HepG2 (cell line): Measurements from ENCODE around the gene AJUBA. TPM values are rescaled to one million over a fixed set of nuclear protein-coding genes. Genes with fewer than 3 reads are reported as not detected.

Experiments
- DDIT3 ChIP-seq: sonication (generic); formaldehyde crosslinking; IDR thresholded peaks from 2 replicates; pipeline ENCODE4 v1.4.0; 2020; ENCODE audit warnings: mild to moderate bottlenecking, missing genetic modification reagents
- FOXP1 ChIP-seq, 2 experiments: fragments of 450-650 bp in 1 of 2; IDR thresholded peaks; 2 replicates each; pipeline ENCODE4 v1.6.1; 2017 to 2018; ENCODE audit warnings: antibody characterized with exemption in 1 of 2
- GATAD2A ChIP-seq: IDR thresholded peaks from 2 replicates; pipeline ENCODE4 v1.6.1; 2016
- GTF3A ChIP-seq: sonication (generic); formaldehyde crosslinking; conservative IDR thresholded peaks from 2 replicates; pipeline ENCODE4 v1.4.0; 2020; ENCODE audit warnings: mild to moderate bottlenecking, missing genetic modification reagents
- MAFK ChIP-seq, 2 experiments: IDR thresholded peaks in 1 of 2; conservative IDR thresholded peaks in 1 of 2; 2 replicates each; pipeline ENCODE4 v1.6.1; 2011; ENCODE audit warnings: improper control_type of control experiment in 2 of 2, low read length in 2 of 2
- MLX ChIP-seq: IDR thresholded peaks from 2 replicates; pipeline ENCODE4 v1.6.1; 2016
- NFIC ChIP-seq: IDR thresholded peaks from 2 replicates; pipeline ENCODE4 v1.6.1; 2012; ENCODE audit warnings: mild to moderate bottlenecking, low read length, inconsistent platforms
- PITX1 ChIP-seq: sonication (generic); formaldehyde crosslinking; IDR thresholded peaks from 2 replicates; pipeline ENCODE4 v1.5.1; 2020; ENCODE audit warnings: mild to moderate bottlenecking, missing genetic modification reagents
- PRMT3 ChIP-seq: sonication (generic); formaldehyde crosslinking; IDR thresholded peaks from 2 replicates; pipeline ENCODE4 v1.8.1; 2022; ENCODE audit warnings: low read depth, mild to moderate bottlenecking, moderate library complexity, missing genetic modification reagents, borderline replicate concordance
- SAP130 ChIP-seq: IDR thresholded peaks from 2 replicates; pipeline ENCODE4 v1.6.1; 2016; ENCODE audit warnings: low read depth
- TARDBP ChIP-seq: sonication (generic); formaldehyde crosslinking; IDR thresholded peaks from 2 replicates; pipeline ENCODE4 v1.8.0; 2022; ENCODE audit warnings: mild to moderate bottlenecking, missing genetic modification reagents
- TOPORS ChIP-seq: sonication (generic); formaldehyde crosslinking; IDR thresholded peaks from 2 replicates; pipeline ENCODE4 v1.8.0; 2023; ENCODE audit warnings: mild to moderate bottlenecking, missing genetic modification reagents
- ZMYM3 ChIP-seq: sonication (generic); formaldehyde crosslinking; IDR thresholded peaks from 2 replicates; pipeline ENCODE4 v1.5.1; 2020; ENCODE audit warnings: mild to moderate bottlenecking, missing genetic modification reagents
- ZNF460 ChIP-seq: sonication (generic); formaldehyde crosslinking; IDR thresholded peaks from 2 replicates; pipeline ENCODE4 v1.5.1; 2020; ENCODE audit warnings: missing genetic modification reagents, mild to moderate bottlenecking, borderline replicate concordance
- ZNF616 ChIP-seq: sonication (generic); formaldehyde crosslinking; IDR thresholded peaks from 2 replicates; pipeline ENCODE4 v1.5.0; 2020; ENCODE audit warnings: low read depth, mild to moderate bottlenecking, missing genetic modification reagents
- ZNF781 ChIP-seq: sonication (generic); formaldehyde crosslinking; IDR thresholded peaks from 2 replicates; pipeline ENCODE4 v1.5.1; 2020; ENCODE audit warnings: borderline replicate concordance, mild to moderate bottlenecking, missing genetic modification reagents; ENCODE audit errors: not compliant biosample characterization
- ZZZ3 ChIP-seq: sonication (generic); formaldehyde crosslinking; IDR thresholded peaks from 2 replicates; pipeline ENCODE4 v1.4.0; 2020; ENCODE audit warnings: missing genetic modification reagents, mild to moderate bottlenecking, borderline replicate concordance
- polyA plus RNA-seq, 8 experiments: library from polyadenylated mRNA; depleted of rRNA in 3 of 8; stranded (reverse) in 7 of 8; unstranded in 1 of 8; fragments of >200 nt; fragmentation: Illumina TruSeq in 4 of 8; extraction: Trizol in 4 of 8; gene quantifications; 2 replicates each; pipeline versions ENCODE4 v1.2.1 to v1.2.3, GENCODE V29; 2011 to 2016; ENCODE audit warnings: low read depth in 4 of 8, missing spikeins in 1 of 8, mixed read lengths in 1 of 8; ENCODE audit not compliant: insufficient read depth in 1 of 8
- total RNA-seq, 5 experiments: library from RNA; depleted of rRNA; stranded (reverse); fragments of >200 nt; fragmentation: Illumina TruSeq; extraction: Trizol; gene quantifications; 2 replicates each; pipeline ENCODE4 v1.2.3, GENCODE V29; 2016; ENCODE audit warnings: low read depth in 1 of 5
- TF ChIP-seq, protein P1 (sequence below): sonication (generic); formaldehyde crosslinking; IDR thresholded peaks from 2 replicates; pipeline ENCODE4 v1.8.0; 2022; ENCODE audit warnings: mild to moderate bottlenecking, missing genetic modification reagents; ENCODE audit not compliant: insufficient replicate concordance
- TF ChIP-seq, protein P2 (sequence below): fragments of 450-650 bp; IDR thresholded peaks from 2 replicates; pipeline ENCODE4 v1.6.1; 2016
- TF ChIP-seq, protein P3 (sequence below), 2 experiments: IDR thresholded peaks; 2 replicates each; pipeline ENCODE4 v1.6.1; 2011 to 2012; ENCODE audit warnings: low read length in 2 of 2, borderline replicate concordance in 1 of 2, low read depth in 1 of 2, mild to moderate bottlenecking in 1 of 2, moderate library complexity in 1 of 2

AJUBA gene
- total and polyA plus RNA-seq, 2 of the 13 experiments (the other 11 are each of a cell fraction or from before 2014, with no cell fraction given), result 157 to 241 TPM

DNA sequence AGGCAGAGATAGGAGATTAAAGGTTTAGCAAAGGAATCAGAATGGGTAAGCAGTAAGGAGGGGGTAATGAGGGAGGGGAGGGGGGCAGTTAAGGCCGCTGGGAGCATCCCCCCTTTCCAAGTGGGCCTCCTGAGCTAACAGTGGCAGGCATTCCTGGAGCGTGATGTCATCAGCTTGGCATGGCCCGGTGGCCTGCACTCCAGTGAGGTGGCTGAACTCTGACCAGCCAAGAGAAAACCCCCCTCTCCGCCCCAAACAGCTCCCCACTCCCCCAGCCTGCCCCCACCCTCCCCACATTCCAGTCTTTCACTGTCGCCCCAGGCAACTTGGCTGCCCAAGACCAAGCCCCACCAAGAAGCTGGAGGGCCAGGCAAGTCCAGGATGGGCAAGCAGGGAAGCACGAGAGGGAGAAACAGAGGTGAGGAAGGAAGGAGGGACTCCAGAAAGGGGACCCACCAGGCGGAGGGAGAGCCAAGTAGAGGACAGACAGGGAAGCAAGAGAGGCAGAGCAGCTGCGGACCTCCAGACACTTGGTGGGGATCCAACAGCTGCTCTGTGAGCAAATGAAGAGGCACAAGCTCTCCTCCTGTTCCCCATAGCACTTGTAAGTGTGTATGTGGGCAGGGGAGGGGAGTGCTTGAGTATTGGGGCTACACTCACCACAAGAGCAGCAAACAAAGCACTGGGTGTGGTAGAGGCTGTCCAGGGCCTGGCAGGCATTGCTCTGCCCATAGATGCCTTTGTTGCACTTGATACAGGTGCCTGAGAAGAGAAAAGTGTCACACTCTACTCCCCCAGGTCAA lies 4.5 kb downstream of the AJUBA start (continued):
- TF ChIP-seq MLX (CRISPR knock-in tag) (peak; percentile 89), FOXP1 (IDR thresholded peaks at IDR 0.05) (peak; percentile 70; the same call in 1 of the 2 replicates), FOXP1 (CRISPR knock-in tag; IDR thresholded peaks at IDR 0.05) (peak; percentile 90), PRMT3 (CRISPR knock-in tag) (no peak), ZNF781 (CRISPR knock-in tag) (no peak), GTF3A (CRISPR knock-in tag) (0 out of 2 replicates have a peak, but pooled peaks have one; percentile 66), MAFK (conservative IDR thresholded peaks at IDR 0.05 in 1 of 2, IDR thresholded peaks at IDR 0.05 in 1 of 2; ENCODE audit: low read length in 2 of 2) (0 out of 4 replicates have a peak, but pooled peaks of 1 of the 2 experiments have one; percentile 15), TARDBP (CRISPR knock-in tag) (no peak), PITX1 (CRISPR knock-in tag) (peak; percentile 95), NFIC (no peak), ZNF616 (CRISPR knock-in tag) (peak; percentile 62; the same call in 1 of the 2 replicates), SAP130 (CRISPR knock-in tag) (peak; percentile 98), TOPORS (no peak), ZZZ3 (CRISPR knock-in tag) (peak; percentile 89), ZNF460 (no peak), GATAD2A (CRISPR knock-in tag) (peak; percentile 99), ZMYM3 (CRISPR knock-in tag) (peak; percentile 83), DDIT3 (no peak)
- TF ChIP-seq, protein P1, sequence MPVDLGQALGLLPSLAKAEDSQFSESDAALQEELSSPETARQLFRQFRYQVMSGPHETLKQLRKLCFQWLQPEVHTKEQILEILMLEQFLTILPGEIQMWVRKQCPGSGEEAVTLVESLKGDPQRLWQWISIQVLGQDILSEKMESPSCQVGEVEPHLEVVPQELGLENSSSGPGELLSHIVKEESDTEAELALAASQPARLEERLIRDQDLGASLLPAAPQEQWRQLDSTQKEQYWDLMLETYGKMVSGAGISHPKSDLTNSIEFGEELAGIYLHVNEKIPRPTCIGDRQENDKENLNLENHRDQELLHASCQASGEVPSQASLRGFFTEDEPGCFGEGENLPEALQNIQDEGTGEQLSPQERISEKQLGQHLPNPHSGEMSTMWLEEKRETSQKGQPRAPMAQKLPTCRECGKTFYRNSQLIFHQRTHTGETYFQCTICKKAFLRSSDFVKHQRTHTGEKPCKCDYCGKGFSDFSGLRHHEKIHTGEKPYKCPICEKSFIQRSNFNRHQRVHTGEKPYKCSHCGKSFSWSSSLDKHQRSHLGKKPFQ, result no peak
- TF ChIP-seq, protein P2, sequence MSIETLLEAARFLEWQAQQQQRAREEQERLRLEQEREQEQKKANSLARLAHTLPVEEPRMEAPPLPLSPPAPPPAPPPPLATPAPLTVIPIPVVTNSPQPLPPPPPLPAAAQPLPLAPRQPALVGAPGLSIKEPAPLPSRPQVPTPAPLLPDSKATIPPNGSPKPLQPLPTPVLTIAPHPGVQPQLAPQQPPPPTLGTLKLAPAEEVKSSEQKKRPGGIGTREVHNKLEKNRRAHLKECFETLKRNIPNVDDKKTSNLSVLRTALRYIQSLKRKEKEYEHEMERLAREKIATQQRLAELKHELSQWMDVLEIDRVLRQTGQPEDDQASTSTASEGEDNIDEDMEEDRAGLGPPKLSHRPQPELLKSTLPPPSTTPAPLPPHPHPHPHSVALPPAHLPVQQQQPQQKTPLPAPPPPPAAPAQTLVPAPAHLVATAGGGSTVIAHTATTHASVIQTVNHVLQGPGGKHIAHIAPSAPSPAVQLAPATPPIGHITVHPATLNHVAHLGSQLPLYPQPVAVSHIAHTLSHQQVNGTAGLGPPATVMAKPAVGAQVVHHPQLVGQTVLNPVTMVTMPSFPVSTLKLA, result peak; percentile 50
- TF ChIP-seq, protein P3, sequence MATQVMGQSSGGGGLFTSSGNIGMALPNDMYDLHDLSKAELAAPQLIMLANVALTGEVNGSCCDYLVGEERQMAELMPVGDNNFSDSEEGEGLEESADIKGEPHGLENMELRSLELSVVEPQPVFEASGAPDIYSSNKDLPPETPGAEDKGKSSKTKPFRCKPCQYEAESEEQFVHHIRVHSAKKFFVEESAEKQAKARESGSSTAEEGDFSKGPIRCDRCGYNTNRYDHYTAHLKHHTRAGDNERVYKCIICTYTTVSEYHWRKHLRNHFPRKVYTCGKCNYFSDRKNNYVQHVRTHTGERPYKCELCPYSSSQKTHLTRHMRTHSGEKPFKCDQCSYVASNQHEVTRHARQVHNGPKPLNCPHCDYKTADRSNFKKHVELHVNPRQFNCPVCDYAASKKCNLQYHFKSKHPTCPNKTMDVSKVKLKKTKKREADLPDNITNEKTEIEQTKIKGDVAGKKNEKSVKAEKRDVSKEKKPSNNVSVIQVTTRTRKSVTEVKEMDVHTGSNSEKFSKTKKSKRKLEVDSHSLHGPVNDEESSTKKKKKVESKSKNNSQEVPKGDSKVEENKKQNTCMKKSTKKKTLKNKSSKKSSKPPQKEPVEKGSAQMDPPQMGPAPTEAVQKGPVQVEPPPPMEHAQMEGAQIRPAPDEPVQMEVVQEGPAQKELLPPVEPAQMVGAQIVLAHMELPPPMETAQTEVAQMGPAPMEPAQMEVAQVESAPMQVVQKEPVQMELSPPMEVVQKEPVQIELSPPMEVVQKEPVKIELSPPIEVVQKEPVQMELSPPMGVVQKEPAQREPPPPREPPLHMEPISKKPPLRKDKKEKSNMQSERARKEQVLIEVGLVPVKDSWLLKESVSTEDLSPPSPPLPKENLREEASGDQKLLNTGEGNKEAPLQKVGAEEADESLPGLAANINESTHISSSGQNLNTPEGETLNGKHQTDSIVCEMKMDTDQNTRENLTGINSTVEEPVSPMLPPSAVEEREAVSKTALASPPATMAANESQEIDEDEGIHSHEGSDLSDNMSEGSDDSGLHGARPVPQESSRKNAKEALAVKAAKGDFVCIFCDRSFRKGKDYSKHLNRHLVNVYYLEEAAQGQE (IDR thresholded peaks at IDR 0.05; ENCODE audit: borderline replicate concordance in 1 of 2, low read depth in 1 of 2, low read length in 2 of 2), result peak in 1 of 2 experiments; percentile 85; a peak in 2 of 4 replicates
